KMS-11 (cell line): ENCODE data around the gene ASIC5.

Experiments
- H2AFZ ChIP-seq: fragments of 200-600 bp; sonication (generic); 2 replicates; pipeline ENCODE4 v1.6.1; 2016; ENCODE audit warnings: antibody characterized with exemption, mixed run types, low read depth
- H3K27ac ChIP-seq: fragments of 200-600 bp; sonication (generic); 2 replicates; pipeline ENCODE4 v1.6.1; 2016; ENCODE audit warnings: mild to moderate bottlenecking, mixed run types
- H3K27me3 ChIP-seq: fragments of 200-600 bp; sonication (generic); 2 replicates; pipeline ENCODE4 v1.6.1; 2017; ENCODE audit warnings: mild to moderate bottlenecking, low read depth, mixed run types, moderate library complexity; ENCODE audit not compliant: insufficient read depth
- H3K36me3 ChIP-seq: fragments of 200-600 bp; sonication (generic); 2 replicates; pipeline ENCODE4 v1.6.1; 2017; ENCODE audit warnings: mild to moderate bottlenecking, mixed run types; ENCODE audit not compliant: insufficient read depth
- H3K4me1 ChIP-seq: fragments of 200-600 bp; sonication (generic); 2 replicates; pipeline ENCODE4 v1.6.1; 2016; ENCODE audit warnings: mild to moderate bottlenecking, low read depth, mixed run types; ENCODE audit not compliant: poor library complexity, severe bottlenecking
- H3K4me2 ChIP-seq: fragments of 200-600 bp; sonication (generic); 2 replicates; pipeline ENCODE4 v1.7.0; 2016; ENCODE audit warnings: mild to moderate bottlenecking, mixed run types
- H3K4me3 ChIP-seq: fragments of 200-600 bp; sonication (generic); IDR thresholded peaks from 2 replicates; pipeline ENCODE4 v1.6.1; 2017; ENCODE audit warnings: low read depth, low read length, mixed read lengths; ENCODE audit not compliant: insufficient read depth
- H3K79me2 ChIP-seq: fragments of 200-600 bp; sonication (generic); 2 replicates; pipeline ENCODE4 v1.6.1; 2016; ENCODE audit warnings: low read depth, mixed run types; ENCODE audit not compliant: insufficient read depth
- H3K9ac ChIP-seq: fragments of 200-600 bp; sonication (generic); 2 replicates; pipeline ENCODE4 v1.6.1; 2016; ENCODE audit warnings: mild to moderate bottlenecking, mixed run types
- H4K20me1 ChIP-seq: fragments of 200-600 bp; sonication (generic); 2 replicates; pipeline ENCODE4 v1.6.1; 2016; ENCODE audit warnings: mild to moderate bottlenecking, mixed run types; ENCODE audit not compliant: insufficient read depth
- CTCF ChIP-seq: fragments of 200-600 bp; sonication (generic); conservative IDR thresholded peaks from 2 replicates; pipeline ENCODE4 v1.6.1; 2017; ENCODE audit warnings: low read depth, mild to moderate bottlenecking, antibody characterized with exemption, low read length, moderate library complexity, mixed read lengths

ASIC5 gene

GRCh38 chr4:155887045-155887444 is 21.0 kb upstream of the ASIC5 start:
- Histone ChIP-seq H3K79me2 (no peaks in the 10 kb centered on the region), H2AFZ (no peak overlapping the region), H3K27ac (no peak overlapping the region), H3K9ac (no peak overlapping the region), H3K27me3 (no peaks in the 10 kb centered on the region), H3K4me3 (no peak overlapping the region), H3K4me1 (peaks cover under 1% of the 10 kb centered on the region), H3K36me3 (no peaks in the 10 kb centered on the region), H4K20me1 (no peaks in the 10 kb centered on the region), H3K4me2 (no peak overlapping the region)
- no peak for TF ChIP-seq CTCF

- Histone ChIP-seq H4K20me1 (no peaks in the 10 kb centered on the region), H3K27me3 (no peaks in the 10 kb centered on the region), H3K27ac (no peak overlapping the region), H2AFZ (no peak overlapping the region), H3K4me1 (peaks cover 12% of the 10 kb centered on the region), H3K36me3 (no peaks in the 10 kb centered on the region), H3K4me3 (no peak overlapping the region), H3K79me2 (no peaks in the 10 kb centered on the region), H3K9ac (no peak overlapping the region), H3K4me2 (no peak overlapping the region)
- no peak for TF ChIP-seq CTCF
Observed at GRCh38 chr4:155885666-155886065, 19.6 kb upstream of the ASIC5 start.

- H3K27me3 ChIP-seq, result no peaks in the 10 kb centered on the region
- H3K4me3 ChIP-seq, result no peak overlapping the region
- no peaks in the 10 kb centered on the region for H4K20me1 ChIP-seq
- H3K4me2 ChIP-seq, result no peak overlapping the region
- no peak overlapping the region for H3K27ac ChIP-seq
- H2AFZ ChIP-seq, result no peak overlapping the region
- peaks cover 12% of the 10 kb centered on the region for H3K4me1 ChIP-seq
- no peaks in the 10 kb centered on the region for H3K79me2 ChIP-seq
- no peak overlapping the region for H3K9ac ChIP-seq
- H3K36me3 ChIP-seq, result no peaks in the 10 kb centered on the region
- TF ChIP-seq CTCF, result no peak
Observed at GRCh38 chr4:155883895-155884294, 17.8 kb upstream of the ASIC5 start.

- Histone ChIP-seq H3K4me2 (peak overlapping the region; percentile 34; the same call in 1 of the 2 replicates), H4K20me1 (no peaks in the 10 kb centered on the region), H3K36me3 (no peaks in the 10 kb centered on the region), H3K4me3 (no peak overlapping the region), H2AFZ (no peak overlapping the region), H3K4me1 (peaks cover 12% of the 10 kb centered on the region), H3K79me2 (no peaks in the 10 kb centered on the region), H3K27me3 (no peaks in the 10 kb centered on the region), H3K27ac (peak overlapping the region; percentile 39; the same call in 1 of the 2 replicates), H3K9ac (no peak overlapping the region)
- TF ChIP-seq CTCF, result no peak
Observed at GRCh38 chr4:155881555-155881954, 15.5 kb upstream of the ASIC5 start.
